H1 (cell line): ENCODE results near the gene PXK. TPM values are rescaled to one million over a fixed set of nuclear protein-coding genes. Genes with fewer than 3 reads are reported as not detected.

Experiments
- CTCF ChIA-PET: fragments of 300-600 bp; sonication (Branson Sonifier 250); formaldehyde crosslinking; loops from one replicate; lab custom pipeline; 2021; ENCODE audit not compliant: partially characterized antibody; lab: Charles Lee
- POLR2A ChIA-PET: fragments of 300-600 bp; sonication (Branson Sonifier 250); formaldehyde crosslinking; loops from one replicate; lab custom pipeline; 2021; ENCODE audit warnings: inconsistent platforms; ENCODE audit not compliant: partially characterized antibody; lab: Charles Lee
- DNase-seq, 2 experiments: peaks; one replicate each; pipeline versions ENCODE4 v3.0.0 to v3.0.0-alpha.2; 2010 to 2022; ENCODE audit warnings: low spot score in 2 of 2, low read depth in 1 of 2, mixed read lengths in 1 of 2
- FAIRE-seq: peaks from 2 replicates; lab custom pipeline; 2011; peaks lifted over from hg19 to GRCh38; lab: Jason Lieb, UNC
- H2AFZ ChIP-seq: 2 replicates; pipeline ENCODE4 v1.8.1; 2012; ENCODE audit warnings: low read length, inconsistent platforms
- H2AK5ac ChIP-seq: 2 replicates; pipeline ENCODE4 v1.6.1; 2013; ENCODE audit warnings: low read depth, low read length
- H2BK120ac ChIP-seq: replicated peaks from 2 replicates; pipeline ENCODE3; 2013; ENCODE audit warnings: low read depth, low read length, inconsistent platforms
- H2BK12ac ChIP-seq: 2 replicates; pipeline ENCODE4 v1.6.1; 2013; ENCODE audit warnings: low read depth, low read length
- H2BK15ac ChIP-seq: 2 replicates; pipeline ENCODE4 v1.6.1; 2013; ENCODE audit warnings: low read length
- H2BK20ac ChIP-seq: 2 replicates; pipeline ENCODE4 v1.6.1; 2013; ENCODE audit warnings: low read length
- H2BK5ac ChIP-seq: 2 replicates; pipeline ENCODE4 v1.6.1; 2013; ENCODE audit warnings: low read depth, low read length
- H3K14ac ChIP-seq: 2 replicates; pipeline ENCODE4 v1.6.1; 2013; ENCODE audit warnings: inconsistent platforms; ENCODE audit not compliant: insufficient read length
- H3K18ac ChIP-seq: 2 replicates; pipeline ENCODE4 v1.6.1; 2013; ENCODE audit warnings: low read length; ENCODE audit errors: extremely low read depth
- H3K23ac ChIP-seq: 2 replicates; pipeline ENCODE4 v1.6.1; 2013; ENCODE audit warnings: inconsistent platforms; ENCODE audit not compliant: insufficient read length
- H3K23me2 ChIP-seq: 2 replicates; pipeline ENCODE4 v1.6.1; 2013; ENCODE audit warnings: low read depth, low read length
- H3K27ac ChIP-seq: 2 replicates; pipeline ENCODE4 v1.6.1; 2011; ENCODE audit warnings: low read depth, low read length, inconsistent platforms
- H3K27me3 ChIP-seq, 4 experiments: replicated peaks in 1 of 4; 1 replicate in 1 of 4; 2 replicates in 3 of 4; pipeline versions ENCODE4 v1.6.1 to v1.8.1; 2011 to 2013; ENCODE audit warnings: low read length in 3 of 4, mild to moderate bottlenecking in 3 of 4, inconsistent platforms in 2 of 4, mixed read lengths in 2 of 4, moderate library complexity in 1 of 4; ENCODE audit not compliant: control insufficient read depth in 3 of 4, insufficient read depth in 3 of 4; ENCODE audit errors: extremely low read depth in 1 of 4
- H3K36me3 ChIP-seq, 4 experiments: 2 replicates each; pipeline versions ENCODE4 v1.6.1 to v1.8.1; 2011 to 2013; ENCODE audit warnings: mild to moderate bottlenecking in 4 of 4, low read length in 3 of 4, moderate library complexity in 2 of 4, control low read depth in 1 of 4, inconsistent platforms in 1 of 4; ENCODE audit not compliant: insufficient read depth in 4 of 4, control insufficient read depth in 2 of 4
- H3K4ac ChIP-seq: replicated peaks from 2 replicates; pipeline ENCODE3; 2013; ENCODE audit warnings: low read length, low read depth, mixed read lengths, inconsistent platforms; ENCODE audit not compliant: insufficient read length
- H3K4me1 ChIP-seq, 4 experiments: replicated peaks in 1 of 4; 1 replicate in 1 of 4; 2 replicates in 3 of 4; pipeline versions ENCODE4 v1.6.1 to v1.8.1; 2011 to 2013; ENCODE audit warnings: low read length in 3 of 4, inconsistent platforms in 2 of 4, mixed read lengths in 1 of 4; ENCODE audit not compliant: insufficient read depth in 4 of 4, control insufficient read depth in 3 of 4
- H3K4me2 ChIP-seq, 2 experiments: 2 replicates each; pipeline versions ENCODE4 v1.6.1 to v1.8.1; 2011 to 2013; ENCODE audit warnings: low read depth in 2 of 2, low read length in 2 of 2, control low read depth in 1 of 2, inconsistent platforms in 1 of 2, mild to moderate bottlenecking in 1 of 2; ENCODE audit not compliant: insufficient read depth in 1 of 2
- H3K4me3 ChIP-seq, 4 experiments: fragments of 200-600, 300-600 bp in 1 of 4; sonication (generic), shearing (Covaris generic), sonication (Bioruptor Twin) in 1 of 4; 2 replicates each; pipeline versions ENCODE4 v1.5.1 to v1.8.1; 2011 to 2016; ENCODE audit warnings: low read length in 4 of 4, low read depth in 3 of 4, control low read depth in 2 of 4, inconsistent platforms in 2 of 4, mild to moderate bottlenecking in 2 of 4, mixed read lengths in 1 of 4, moderate library complexity in 1 of 4; ENCODE audit not compliant: insufficient read depth in 2 of 4; ENCODE audit errors: extremely low read depth in 1 of 4
- H3K56ac ChIP-seq: replicated peaks from 2 replicates; pipeline ENCODE3; 2013; ENCODE audit warnings: low read depth, mild to moderate bottlenecking, mixed read lengths, low read length, inconsistent platforms; ENCODE audit not compliant: insufficient read length
- H3K79me1 ChIP-seq: 2 replicates; pipeline ENCODE4 v1.6.1; 2013; ENCODE audit warnings: low read depth, low read length, control low read depth
- H3K79me2 ChIP-seq, 2 experiments: 2 replicates each; pipeline versions ENCODE4 v1.6.1 to v1.8.1; 2012 to 2013; ENCODE audit warnings: low read length in 2 of 2, mild to moderate bottlenecking in 2 of 2, inconsistent platforms in 1 of 2; ENCODE audit not compliant: insufficient read depth in 2 of 2, control insufficient read depth in 1 of 2
- H3K9ac ChIP-seq, 4 experiments: replicated peaks in 1 of 4; 1 replicate in 1 of 4; 2 replicates in 3 of 4; pipeline versions ENCODE4 v1.6.1 to v1.8.1; 2011 to 2013; ENCODE audit warnings: low read depth in 3 of 4, low read length in 3 of 4, control low read depth in 2 of 4, mild to moderate bottlenecking in 2 of 4, moderate library complexity in 2 of 4, inconsistent platforms in 1 of 4; ENCODE audit errors: extremely low read depth in 1 of 4
- H3K9me3 ChIP-seq, 2 experiments: 2 replicates each; pipeline versions ENCODE4 v1.6.1 to v1.8.1; 2012 to 2013; ENCODE audit warnings: mild to moderate bottlenecking in 2 of 2, moderate library complexity in 2 of 2, control low read depth in 1 of 2, inconsistent platforms in 1 of 2, low read depth in 1 of 2, low read length in 1 of 2, mixed read lengths in 1 of 2; ENCODE audit not compliant: insufficient read depth in 2 of 2
- H4K20me1 ChIP-seq, 2 experiments: replicated peaks in 1 of 2; 2 replicates each; pipeline versions ENCODE3 to v1.8.1; 2011 to 2013; ENCODE audit warnings: inconsistent platforms in 2 of 2, low read length in 2 of 2, mild to moderate bottlenecking in 1 of 2; ENCODE audit not compliant: insufficient read depth in 2 of 2, control insufficient read depth in 1 of 2
- H4K5ac ChIP-seq: 2 replicates; pipeline ENCODE4 v1.6.1; 2013; ENCODE audit warnings: low read length, low read depth, mixed read lengths, inconsistent platforms; ENCODE audit not compliant: insufficient read length
- H4K8ac ChIP-seq: 2 replicates; pipeline ENCODE4 v1.8.0; 2013; ENCODE audit warnings: mild to moderate bottlenecking, moderate library complexity, low read length, inconsistent platforms; ENCODE audit not compliant: insufficient read depth; ENCODE audit errors: extremely low read depth
- H4K91ac ChIP-seq: replicated peaks from 2 replicates; pipeline ENCODE3; 2013; ENCODE audit warnings: low read length, mixed read lengths, inconsistent platforms; ENCODE audit not compliant: insufficient read length
- BACH1 ChIP-seq: IDR thresholded peaks from 2 replicates; pipeline ENCODE4 v1.6.1; 2012; ENCODE audit warnings: low read length, improper control_type of control experiment
- EP300 ChIP-seq, 2 experiments: IDR thresholded peaks; 1 replicate in 1 of 2; 2 replicates in 1 of 2; pipeline ENCODE4 v1.6.1; 2011 to 2012; ENCODE audit warnings: low read depth in 2 of 2, low read length in 2 of 2, mild to moderate bottlenecking in 2 of 2, borderline replicate concordance in 1 of 2, inconsistent platforms in 1 of 2, moderate library complexity in 1 of 2
- FOSL1 ChIP-seq: IDR thresholded peaks from 2 replicates; pipeline ENCODE4 v1.6.1; 2011; ENCODE audit warnings: mild to moderate bottlenecking, low read depth, low read length, moderate library complexity; ENCODE audit not compliant: insufficient read depth
- JUN ChIP-seq: IDR thresholded peaks from 2 replicates; pipeline ENCODE4 v1.6.1; 2011; ENCODE audit warnings: low read depth, mild to moderate bottlenecking, improper control_type of control experiment, low read length
- KDM4A ChIP-seq: IDR thresholded peaks from one replicate; pipeline ENCODE4 v1.7.1; 2012; ENCODE audit warnings: low read depth, mild to moderate bottlenecking, moderate library complexity, low read length, inconsistent platforms; ENCODE audit not compliant: severe bottlenecking
- MAFK ChIP-seq: IDR thresholded peaks from 2 replicates; pipeline ENCODE4 v1.6.1; 2012; ENCODE audit warnings: low read depth, mild to moderate bottlenecking, improper control_type of control experiment, low read length
- POLR2A ChIP-seq, 2 experiments: IDR thresholded peaks; 1 replicate in 1 of 2; 2 replicates in 1 of 2; pipeline ENCODE4 v1.6.1; 2011; ENCODE audit warnings: low read depth in 2 of 2, low read length in 2 of 2, mild to moderate bottlenecking in 2 of 2; ENCODE audit errors: control extremely low read depth in 1 of 2
- POLR2AphosphoS5 ChIP-seq: IDR thresholded peaks from 2 replicates; pipeline ENCODE4 v1.6.1; 2011; ENCODE audit warnings: low read depth, low read length
- SP1 ChIP-seq: IDR thresholded peaks from 2 replicates; pipeline ENCODE4 v1.6.1; 2011; ENCODE audit warnings: low read depth, low read length
- SP2 ChIP-seq: IDR thresholded peaks from 2 replicates; pipeline ENCODE4 v1.6.1; 2012; ENCODE audit warnings: mild to moderate bottlenecking, low read length, inconsistent platforms
- TAF1 ChIP-seq: IDR thresholded peaks from 2 replicates; pipeline ENCODE4 v1.6.1; 2011; ENCODE audit warnings: mild to moderate bottlenecking, low read depth, low read length
- USF2 ChIP-seq: IDR thresholded peaks from 2 replicates; pipeline ENCODE4 v1.6.1; 2011; ENCODE audit warnings: low read length, improper control_type of control experiment
- WGBS, 2 experiments: shearing (Covaris generic) in 1 of 2; methylation state at CpG; one replicate each; pipeline versions ENCODE4 v1.1.6 to v1.1.7; 2013 to 2015; ENCODE audit warnings: low lambda C conversion rate in 2 of 2, mixed read lengths in 2 of 2, inconsistent platforms in 1 of 2, low coverage in 1 of 2, missing lambda C conversion rate in 1 of 2; ENCODE audit not compliant: insufficient replicate concordance in 2 of 2, insufficient coverage in 1 of 2, insufficient read length in 1 of 2; ENCODE audit errors: extremely low coverage in 1 of 2, missing lambda C conversion rate in 1 of 2; 5-methylcytosine and 5-hydroxymethylcytosine counted together
- polyA plus RNA-seq, 7 experiments: library from polyadenylated mRNA; depleted of rRNA in 3 of 7; stranded (reverse) in 5 of 7; unstranded in 2 of 7; fragments of >200 nt in 5 of 7; fragments of 200-250 nt in 2 of 7; gene quantifications; 1 replicate in 5 of 7; 2 replicates in 1 of 7; 4 replicates in 1 of 7; pipeline versions ENCODE4 v1.2.1 to v1.2.3, GENCODE V29; 2011 to 2013; ENCODE audit warnings: missing spikeins in 2 of 7, mixed read lengths in 2 of 7
- total RNA-seq: library from RNA; stranded (reverse); fragmentation: NEBNext Ultra II Directional; extraction: Animal tissue kit (Norgen Biotek cat#: 25700); gene quantifications from 2 replicates; pipeline ENCODE4 v1.2.1, GENCODE V29; 2021

Gene PXK
- total and polyA plus RNA-seq, 2 of the 8 experiments (the other 6 are each of a cell fraction or from before 2014, with no cell fraction given) = 3.5 to 7.1 TPM

- DNase-seq (no peak), FAIRE-seq (no peak)
- H2BK120ac ChIP-seq = no peak overlapping the region
- no peak overlapping the region for H2AK5ac ChIP-seq
- no peak overlapping the region for H3K4ac ChIP-seq
- CTCF ChIA-PET = interaction anchor here (2.3 kb wide), 1 partner anchor 21 kb away, joined by 5 read pairs; no protein-coding TSS in a partner anchor
- H3K56ac ChIP-seq = no peak overlapping the region
- H4K5ac ChIP-seq = no peak overlapping the region
- no peak overlapping the region for H3K23ac ChIP-seq
- POLR2A ChIA-PET = interaction anchor here (1.5 kb wide), 1 partner anchor 13 kb away, joined by 4 read pairs; no protein-coding TSS in a partner anchor
- no peak overlapping the region for H3K27ac ChIP-seq
- no peak overlapping the region for H3K9ac ChIP-seq
- no peaks in the 10 kb centered on the region for H3K9me3 ChIP-seq
- no peaks in the 10 kb centered on the region for H3K36me3 ChIP-seq
- no peak overlapping the region for H4K91ac ChIP-seq
- H2BK15ac ChIP-seq = no peak overlapping the region
- H3K23me2 ChIP-seq = peaks cover 7% of the 10 kb centered on the region; the same call in 1 of the 2 replicates
- H3K4me1 ChIP-seq = 0 out of 7 replicates have a peak, but pooled peaks cover 0 to 4% (median 0%) of the 10 kb centered on the region in 4 experiments
- H3K79me1 ChIP-seq = no peaks in the 10 kb centered on the region
- no peak overlapping the region for H2BK12ac ChIP-seq
- no peak overlapping the region for H3K4me3 ChIP-seq
- WGBS, 2 experiments = 86% methylated on average over 8 of the region's 8 CpGs; no CpG with 5 or more reads in 1 of the 2 experiments
- no peak overlapping the region for H3K14ac ChIP-seq
- H2AFZ ChIP-seq = no peak overlapping the region
- H3K4me2 ChIP-seq = no peak overlapping the region
- H2BK20ac ChIP-seq = no peak overlapping the region
- H4K8ac ChIP-seq = no peak overlapping the region
- H3K79me2 ChIP-seq = no peaks in the 10 kb centered on the region
- peaks cover 0 to 10% (median 7%) of the 10 kb centered on the region in 4 experiments; a peak in 5 of 7 replicates for H3K27me3 ChIP-seq
- H3K18ac ChIP-seq = no peak overlapping the region
- H2BK5ac ChIP-seq = no peak overlapping the region
- H4K20me1 ChIP-seq = no peaks in the 10 kb centered on the region
- TF ChIP-seq JUN = no peak
- TF ChIP-seq FOSL1 = no peak
- TF ChIP-seq POLR2A (IDR thresholded peaks at IDR 0.05; ENCODE audit: control extremely low read depth in 1 of 2, low read depth in 2 of 2, low read length in 2 of 2) = no peak
- no peak for TF ChIP-seq SP2
- TF ChIP-seq POLR2AphosphoS5 = no peak
- no peak for TF ChIP-seq BACH1
- no peak for TF ChIP-seq KDM4A
- TF ChIP-seq EP300 (IDR thresholded peaks at IDR 0.05; ENCODE audit: borderline replicate concordance in 1 of 2, low read depth in 2 of 2, low read length in 2 of 2) = no peak
- TF ChIP-seq USF2 = no peak
- no peak for TF ChIP-seq SP1
- no peak for TF ChIP-seq TAF1
- TF ChIP-seq MAFK = no peak
Measured at GRCh38 chr3:58329150-58329921, 3.4 kb upstream of the PXK start.
